Epithelial cell of proximal tubule (primary cell): ENCODE measurements around the gene ERBB3. TPM values are rescaled to one million over a fixed set of nuclear protein-coding genes. Genes with fewer than 3 reads are reported as not detected.

Source experiments
- DNase-seq: peaks from one replicate; pipeline ENCODE4 v3.0.0-alpha.2; 2011; ENCODE audit warnings: low read depth
- H3K4me3 ChIP-seq: 2 replicates; pipeline ENCODE4 v1.5.1; 2011; ENCODE audit warnings: low read depth, mild to moderate bottlenecking, low read length
- CTCF ChIP-seq: conservative IDR thresholded peaks from 2 replicates; pipeline ENCODE4 v1.5.1; 2012; ENCODE audit warnings: low read depth, mild to moderate bottlenecking, low read length
- total RNA-seq: library from RNA; depleted of rRNA; stranded (reverse); fragments of >200 nt; gene quantifications from 2 replicates; pipeline ENCODE4 v1.2.3, GENCODE V29; 2015

The ERBB3 gene
- total RNA-seq, 1 donor from 2014 or later = 24.2 TPM

- DNase-seq = no peak
- TF ChIP-seq CTCF = no peak
- H3K4me3 ChIP-seq = peak overlapping the region; percentile 57
These were observed 47.5 kb downstream of the ERBB3 start for GRCh38 chr12:56127485-56127887.

GRCh38 chr12:56127888-56128669 is 48.1 kb downstream of the ERBB3 start, which contains the start of gene ESYT1:
Gene ESYT1, plus strand, starts transcription at chr12:56128267. Its CDS starts 53 bp downstream, at chr12:56128320.
- no peak for TF ChIP-seq CTCF
- H3K4me3 ChIP-seq = peak within 1 kb of the TSS; percentile 79
- DNase-seq = peak; percentile 96

- no peak for DNase-seq
- no peak for TF ChIP-seq CTCF
- peak overlapping the region; percentile 79 for H3K4me3 ChIP-seq
These were observed 48.8 kb downstream of the ERBB3 start for GRCh38 chr12:56128670-56129205.

- peak overlapping the region; percentile 79 for H3K4me3 ChIP-seq
- DNase-seq = no peak
- TF ChIP-seq CTCF = no peak
These were observed 49.4 kb downstream of the ERBB3 start for GRCh38 chr12:56129206-56129941.

- no peak for TF ChIP-seq CTCF
- DNase-seq = no peak
- H3K4me3 ChIP-seq = peak overlapping the region; percentile 79
These were observed 50.1 kb downstream of the ERBB3 start for GRCh38 chr12:56129942-56130495.

- TF ChIP-seq CTCF = no peak
- no peak for DNase-seq
- H3K4me3 ChIP-seq = no peak overlapping the region
These were observed 50.9 kb downstream of the ERBB3 start for GRCh38 chr12:56130876-56131275.
